GM19025 (cell line): ENCODE data around the gene TXNRD1.
"Not testable (repeated sequence)": the region's sequence is repeated elsewhere in the genome, so short reads cannot be mapped to it uniquely, and the experiment has no call there.

Experiments used
- ATAC-seq: cut with Tn5 transposase; IDR thresholded peaks from one replicate; pipeline ENCODE4 v1.9.1; 2021; ENCODE audit warnings: mild to moderate bottlenecking, low read depth, moderate library complexity; ENCODE audit not compliant: unreplicated experiment

Gene TXNRD1

DNA sequence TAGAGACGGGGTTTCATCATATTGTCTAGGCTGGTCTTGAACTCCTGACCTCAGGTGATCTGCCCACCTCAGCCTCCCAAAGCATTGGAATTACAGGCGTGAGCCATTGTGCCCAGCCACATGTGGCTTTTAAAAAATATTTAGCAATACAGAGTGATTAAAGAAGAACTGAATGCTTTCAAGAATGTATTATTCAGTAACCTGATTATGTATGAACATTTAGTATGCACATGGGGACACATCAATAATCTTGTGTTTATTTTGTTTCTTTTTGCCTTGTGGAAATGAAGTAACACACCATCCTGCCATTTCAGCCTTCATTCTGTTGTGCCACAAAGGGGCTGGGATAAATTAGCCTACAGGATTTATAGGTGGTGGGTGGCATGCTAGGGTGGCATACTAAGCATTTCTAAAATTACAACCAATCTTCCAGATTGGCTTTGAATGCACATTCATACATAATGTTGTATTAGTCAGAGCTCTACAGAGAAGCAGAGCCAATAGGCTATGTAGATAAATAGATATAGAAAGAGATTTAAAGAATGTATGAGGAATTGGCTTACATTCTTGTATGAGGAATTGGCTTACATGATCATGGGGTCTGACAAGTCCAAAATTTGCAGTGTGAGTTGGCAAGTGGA, 25.5 kb upstream of the TXNRD1 start:
- no peak for ATAC-seq

DNA sequence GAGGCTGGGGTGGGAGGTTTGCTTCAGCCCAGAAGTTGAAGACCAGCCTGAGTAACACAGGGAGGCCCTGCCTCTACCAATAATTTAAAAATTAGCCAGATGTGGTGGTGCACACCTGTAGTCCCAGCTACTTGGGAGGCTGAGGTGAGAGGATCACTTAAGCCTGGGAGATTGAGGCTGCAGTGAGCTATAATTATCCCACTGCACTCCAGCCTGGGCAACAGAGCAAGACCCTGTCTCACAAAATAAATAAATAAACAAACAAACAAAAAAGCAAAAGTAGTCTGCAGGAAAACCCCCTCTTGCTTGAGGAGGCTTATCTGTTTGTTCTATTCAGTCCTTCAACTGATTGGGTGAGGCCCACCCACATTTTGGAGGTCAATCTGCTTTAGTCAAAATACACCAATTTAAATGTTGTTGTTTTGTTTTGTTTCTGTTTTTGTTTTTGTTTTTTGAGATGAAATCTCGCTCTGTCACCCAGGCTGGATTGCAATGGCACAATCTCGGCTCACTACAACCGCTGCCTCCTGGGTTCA, 24.9 kb upstream of the TXNRD1 start:
- no peak for ATAC-seq

DNA sequence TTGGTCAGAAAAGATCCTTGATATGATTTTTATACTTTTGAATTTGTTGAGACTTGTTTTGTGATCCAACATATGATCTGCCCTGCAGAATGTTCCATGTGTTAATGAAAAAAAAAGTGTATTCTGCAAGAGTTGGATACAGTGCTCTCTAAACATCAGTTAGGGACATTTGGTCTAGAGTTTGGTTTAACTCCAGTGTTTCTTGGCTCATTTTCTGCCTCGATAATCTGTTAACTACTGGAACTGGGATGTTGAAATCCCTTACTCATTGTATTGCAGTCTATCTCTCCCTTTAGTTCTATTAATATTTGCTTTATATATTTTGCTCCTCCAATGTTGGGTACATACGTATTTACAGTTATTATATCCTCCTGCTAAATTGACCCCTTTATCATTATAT, 18.3 kb upstream of the TXNRD1 start:
- ATAC-seq: no peak

DNA sequence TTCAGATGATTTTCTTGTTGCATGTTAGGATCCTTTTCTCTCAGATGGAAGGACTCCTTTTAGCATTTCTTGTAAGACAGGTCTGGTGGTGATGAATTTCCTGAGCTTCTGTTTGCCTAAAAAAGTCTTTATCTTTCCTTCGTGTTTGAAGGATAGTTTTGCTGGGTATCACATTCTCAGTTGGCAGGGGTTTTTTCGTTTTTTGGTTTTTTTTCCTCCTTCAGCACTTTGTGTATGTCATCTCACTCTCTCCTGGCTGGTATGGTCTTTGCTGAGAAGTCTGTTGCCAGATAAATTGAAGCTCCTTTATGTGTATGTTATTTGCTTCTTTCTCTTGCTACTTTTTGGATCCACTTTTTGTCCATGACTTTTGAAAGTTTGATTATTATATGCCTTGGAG, 15.6 kb upstream of the TXNRD1 start:
- ATAC-seq: no peak

DNA sequence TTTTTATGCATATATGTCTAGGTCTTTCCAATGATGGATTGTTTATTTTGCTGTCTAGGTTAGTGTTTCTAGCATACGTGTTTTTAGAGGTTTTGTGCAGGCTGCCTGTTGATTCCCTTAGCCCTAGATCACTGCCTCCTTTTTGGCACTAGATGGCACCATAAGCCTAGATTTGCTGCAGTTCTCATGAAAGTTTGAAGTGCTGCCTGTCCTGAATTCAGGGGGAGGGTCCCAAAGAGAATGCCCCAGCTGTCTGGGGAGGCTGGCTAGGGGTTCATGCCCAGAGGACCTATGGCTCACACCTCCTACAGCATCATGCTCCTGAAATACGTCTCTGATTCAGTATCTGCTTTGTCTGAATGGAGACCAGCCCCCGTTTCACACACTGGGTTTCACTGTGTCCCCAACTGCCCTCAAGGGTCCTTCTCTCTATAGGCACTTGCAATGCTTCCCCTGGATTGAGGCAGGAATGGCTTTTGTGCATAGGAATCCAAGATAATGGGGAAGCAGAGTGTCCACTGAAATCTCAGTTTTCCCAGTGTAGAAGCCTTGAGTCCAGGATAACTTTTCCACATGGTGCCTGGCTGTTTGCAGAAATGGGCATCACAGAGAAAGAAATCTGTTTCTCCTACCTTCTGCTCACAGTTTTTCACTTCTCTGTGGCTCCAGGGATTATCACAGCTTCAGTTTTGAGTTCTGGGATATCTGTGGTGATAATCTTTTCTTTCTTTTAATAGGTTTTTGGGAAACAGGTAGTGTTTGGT, 14.2 kb upstream of the TXNRD1 start:
- no peak for ATAC-seq

DNA sequence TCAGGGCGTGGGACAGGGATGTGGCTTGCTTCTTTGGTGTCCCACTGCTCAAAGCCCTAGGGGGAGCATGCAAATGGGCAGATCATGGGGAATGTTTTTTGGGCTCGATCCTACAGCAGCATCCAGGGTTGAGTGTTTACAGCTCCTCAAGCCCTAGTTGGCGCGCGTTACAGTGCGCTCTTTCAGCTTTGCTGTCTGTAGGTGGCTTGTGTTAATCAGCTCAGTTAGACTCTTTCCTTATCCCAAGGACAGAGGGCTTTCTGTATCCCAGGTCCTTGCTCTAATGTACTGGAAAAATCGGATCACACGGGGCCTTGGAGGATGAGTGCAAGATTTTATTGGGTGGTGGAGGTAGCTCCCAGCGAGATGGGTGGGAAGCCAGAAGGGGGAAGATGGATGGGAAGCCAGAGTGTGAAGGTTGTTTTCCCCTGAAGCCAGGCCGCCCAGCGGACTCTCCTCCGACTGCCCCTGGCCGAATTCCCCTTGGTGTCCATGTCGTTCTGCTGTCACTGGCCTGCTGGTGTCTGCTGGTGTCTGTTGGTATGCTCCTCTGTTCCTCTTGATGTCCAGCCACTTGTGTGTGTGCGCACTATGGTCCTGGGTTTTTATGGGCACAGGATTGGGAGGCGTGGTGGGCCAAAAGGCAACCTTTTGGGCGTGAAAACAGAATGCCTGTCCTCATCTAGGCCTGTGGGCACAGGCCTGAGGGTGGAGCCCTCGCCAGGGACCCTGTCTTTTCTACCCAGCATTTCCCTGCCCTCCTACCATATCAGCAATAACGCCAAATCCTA, 10.7 kb upstream of the TXNRD1 start:
- ATAC-seq: no peak

DNA sequence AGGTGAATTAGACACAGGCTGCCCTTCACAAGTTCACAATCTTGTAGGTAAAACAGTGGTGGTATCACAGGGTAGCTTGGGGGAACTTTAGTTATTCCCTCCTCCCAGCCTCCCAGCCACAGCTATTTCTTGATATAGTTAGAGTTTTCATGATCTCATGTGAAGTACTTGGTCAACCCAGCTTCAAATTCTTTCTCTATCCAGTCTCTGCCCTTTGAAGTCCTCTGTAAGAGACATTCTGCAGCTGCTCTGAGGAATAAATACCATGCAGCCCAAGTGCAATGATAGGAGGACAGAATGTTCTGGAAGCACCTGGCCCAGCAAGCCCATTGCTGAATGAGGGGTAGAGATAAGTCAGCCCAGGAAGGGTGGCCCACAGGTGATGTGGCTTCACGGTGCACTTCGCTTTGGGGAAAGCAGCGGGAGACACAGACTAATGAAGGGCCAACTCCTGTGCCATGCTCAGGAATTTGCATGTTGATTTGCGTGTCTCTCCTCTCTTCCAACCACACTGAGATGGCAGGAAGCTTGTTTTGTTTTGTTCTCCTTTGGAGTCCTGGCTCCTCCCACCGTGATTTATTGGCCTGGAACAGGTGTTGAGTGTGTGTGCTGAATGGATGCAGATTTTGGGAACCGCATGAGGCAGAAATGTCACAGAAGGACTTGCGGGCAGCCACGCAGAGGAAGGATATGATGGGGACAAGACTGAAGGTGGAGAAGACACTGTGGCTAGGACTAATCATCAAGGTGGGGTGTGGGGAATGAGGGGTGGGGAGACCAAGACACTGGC, 8.0 kb upstream of the TXNRD1 start:
- no peak for ATAC-seq

DNA sequence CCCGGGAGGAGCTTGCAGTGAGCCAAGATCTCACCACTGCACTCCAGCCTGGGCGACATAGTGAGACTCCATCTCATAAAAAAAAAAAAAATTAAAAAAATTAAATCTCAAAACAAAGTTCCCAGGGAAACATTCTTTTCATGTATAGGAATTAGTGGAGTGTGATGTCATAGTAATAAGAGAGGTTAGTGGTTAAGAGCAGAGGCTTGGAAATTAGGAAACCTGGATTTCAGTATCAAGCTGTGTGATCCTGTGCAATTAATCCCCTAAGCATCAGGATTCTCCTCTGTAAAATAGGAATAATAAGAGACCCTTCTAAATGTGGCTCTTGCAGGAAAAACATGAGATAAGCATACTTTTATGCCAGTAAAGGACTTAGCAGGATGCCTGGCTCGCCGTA, 3.1 kb upstream of the TXNRD1 start:
- ATAC-seq: no peak

DNA sequence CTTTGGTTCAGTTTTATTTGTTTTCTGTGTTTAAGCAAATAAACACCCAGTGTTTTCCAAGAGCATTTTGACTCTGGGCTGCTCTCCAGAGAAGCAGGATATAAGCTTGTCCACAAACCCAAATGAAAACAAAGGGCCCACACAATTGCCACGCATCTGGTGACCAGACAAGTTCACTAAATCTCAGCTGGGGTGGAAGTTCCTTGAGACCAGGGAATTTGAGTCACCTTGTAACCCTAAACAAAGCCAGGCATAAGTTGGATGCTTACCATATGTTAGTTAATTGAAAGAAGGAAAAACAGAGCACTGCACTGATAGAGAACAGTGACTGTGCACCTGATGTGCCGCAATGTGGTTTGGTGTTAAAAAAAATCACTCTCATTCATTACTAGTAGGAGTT, 1.6 kb upstream of the TXNRD1 start:
- ATAC-seq: no peak

DNA sequence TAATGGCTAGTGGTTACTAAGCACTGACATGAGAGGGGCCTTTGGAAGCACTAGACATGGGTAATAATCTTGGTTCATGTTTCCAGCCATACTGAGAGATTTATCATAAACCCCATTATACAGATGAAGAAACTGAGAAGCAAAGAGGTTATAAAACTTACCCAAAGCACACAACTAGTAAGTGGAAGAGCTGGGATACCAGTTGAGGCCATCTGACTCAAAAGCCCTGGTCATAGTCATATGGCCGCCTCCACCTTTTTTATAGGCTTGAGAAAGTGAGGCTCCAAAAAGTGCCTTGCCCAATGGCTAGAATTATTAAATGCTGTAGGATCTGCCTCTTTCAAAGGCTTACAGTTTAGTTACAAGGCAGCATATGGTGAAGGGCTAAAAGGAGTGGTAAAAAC, 944 bp downstream of the TXNRD1 start:
- no peak for ATAC-seq

DNA sequence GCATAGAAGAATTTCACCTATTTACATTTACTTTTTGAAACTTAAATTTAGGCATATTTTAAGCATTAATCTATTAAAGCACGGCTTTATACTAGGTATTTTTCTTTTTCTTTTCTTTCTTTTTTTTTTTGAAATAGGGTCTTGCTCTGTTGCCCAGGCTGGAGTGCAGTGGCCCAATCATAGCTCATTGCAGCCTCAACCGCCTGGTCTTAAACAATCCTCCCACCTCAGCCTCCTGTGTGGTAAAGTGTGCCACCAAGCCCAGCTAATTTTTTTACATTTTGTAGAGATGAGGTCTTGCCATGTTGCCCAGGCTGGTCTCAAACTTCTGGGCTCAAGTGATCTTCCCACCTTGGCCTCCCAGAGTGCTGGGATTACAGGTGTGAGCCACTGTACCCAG, 2.9 kb downstream of the TXNRD1 start:
- ATAC-seq: not testable (repeated sequence)

DNA sequence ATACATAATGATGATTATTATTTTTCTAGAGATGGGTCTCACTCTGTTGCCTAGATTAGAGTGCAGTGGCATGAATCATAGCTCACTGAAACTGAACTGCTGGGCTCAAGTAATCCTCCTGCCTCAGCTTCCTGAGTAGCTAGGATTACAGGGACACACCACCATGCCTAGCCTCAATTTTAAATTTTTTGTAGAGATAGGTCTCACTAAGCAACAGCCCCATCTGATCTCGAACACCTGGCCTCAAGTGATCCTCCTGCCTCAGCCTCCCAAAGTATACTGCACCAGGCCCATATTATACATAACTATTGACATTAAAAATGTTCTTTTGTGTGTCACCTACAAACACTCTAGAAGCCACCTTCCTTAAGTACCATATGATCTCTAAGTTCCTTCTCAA, 3.4 kb downstream of the TXNRD1 start:
- ATAC-seq: no peak

DNA sequence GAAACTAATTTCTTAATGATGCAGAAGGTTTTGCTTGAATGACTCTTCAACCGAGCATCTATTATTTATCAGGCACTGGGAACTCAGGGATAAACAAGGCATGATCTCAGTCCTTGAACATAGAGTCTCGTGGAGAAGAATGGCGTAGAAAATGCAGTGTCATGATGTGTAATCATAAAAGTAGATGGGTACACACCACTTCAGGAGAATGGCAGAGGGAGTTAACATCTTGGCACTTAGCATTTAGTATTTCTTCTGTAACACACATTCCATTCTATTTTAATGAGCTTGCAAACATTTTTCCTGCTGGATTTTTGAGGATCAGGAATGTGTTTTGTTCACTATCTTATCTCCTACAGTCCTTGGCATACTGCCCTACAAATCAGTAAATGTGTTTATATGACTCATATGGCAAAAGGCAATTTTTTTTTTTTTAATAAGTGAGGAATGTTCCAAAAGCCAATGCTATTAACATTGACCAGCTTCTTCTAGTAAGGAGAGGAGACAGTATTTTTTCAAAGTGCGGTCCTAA, 3.8 kb downstream of the TXNRD1 start:
- no peak for ATAC-seq

DNA sequence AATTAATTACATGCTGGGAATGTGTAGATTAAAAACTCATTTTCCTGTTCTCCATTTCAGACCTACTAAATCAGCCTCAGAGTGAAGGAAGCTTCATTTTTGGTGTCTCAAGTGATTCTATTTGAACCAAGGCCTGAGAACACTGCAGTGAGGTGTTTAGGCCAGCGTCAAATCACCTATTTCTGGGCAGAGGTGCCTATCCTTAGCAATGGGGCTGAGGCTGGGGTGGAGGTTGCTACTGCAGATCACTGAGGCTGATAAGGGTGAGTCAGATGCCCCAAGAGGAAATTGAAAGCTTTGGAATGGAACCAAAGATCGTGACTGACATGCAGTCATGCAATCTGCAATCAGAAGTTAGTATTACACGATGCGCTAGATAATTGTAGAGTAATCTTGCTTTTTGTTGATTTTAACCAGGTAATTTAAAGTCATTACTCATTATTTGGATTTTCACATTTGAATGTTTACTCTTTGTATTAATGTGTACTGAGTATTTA, 4.4 kb downstream of the TXNRD1 start:
- no peak for ATAC-seq

DNA sequence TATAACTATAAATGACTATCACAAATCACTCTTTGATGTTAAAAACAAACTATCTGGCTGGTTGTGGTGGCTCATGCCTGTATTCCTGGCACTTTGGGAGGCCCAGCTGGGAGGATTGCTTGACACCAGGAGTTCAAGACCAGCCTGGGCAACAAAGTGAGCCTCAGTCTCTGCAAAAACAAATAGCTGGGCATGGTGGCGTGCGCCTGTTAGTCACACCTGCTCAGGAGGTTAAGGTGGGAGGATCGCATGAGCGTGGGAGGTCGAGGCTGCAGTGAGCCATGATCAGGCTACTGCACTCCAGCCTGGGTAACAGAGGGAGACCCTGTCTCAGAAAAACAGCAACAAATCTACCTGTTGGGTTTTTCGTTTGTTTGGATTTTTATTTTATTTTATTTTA, 5.4 kb downstream of the TXNRD1 start:
- ATAC-seq: no peak

DNA sequence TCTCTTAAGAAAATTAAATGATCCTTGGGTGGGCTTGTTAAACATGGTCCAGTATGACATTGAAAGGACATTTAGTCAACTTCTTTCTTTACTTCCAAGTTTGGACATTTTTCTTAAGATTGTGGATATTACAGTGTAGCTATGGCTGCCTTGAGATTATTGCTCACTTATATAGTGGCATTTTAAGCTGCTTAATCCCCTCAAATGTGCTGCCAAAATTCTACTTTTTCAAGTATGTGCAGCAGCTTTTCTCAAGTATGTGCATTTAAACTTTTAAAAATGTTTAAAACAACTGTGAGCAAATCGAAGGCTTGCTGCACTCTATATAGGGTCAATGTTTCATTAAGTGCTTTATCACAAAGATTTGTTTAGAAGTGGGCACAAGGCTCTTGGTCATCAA, 7.4 kb downstream of the TXNRD1 start:
- no peak for ATAC-seq

DNA sequence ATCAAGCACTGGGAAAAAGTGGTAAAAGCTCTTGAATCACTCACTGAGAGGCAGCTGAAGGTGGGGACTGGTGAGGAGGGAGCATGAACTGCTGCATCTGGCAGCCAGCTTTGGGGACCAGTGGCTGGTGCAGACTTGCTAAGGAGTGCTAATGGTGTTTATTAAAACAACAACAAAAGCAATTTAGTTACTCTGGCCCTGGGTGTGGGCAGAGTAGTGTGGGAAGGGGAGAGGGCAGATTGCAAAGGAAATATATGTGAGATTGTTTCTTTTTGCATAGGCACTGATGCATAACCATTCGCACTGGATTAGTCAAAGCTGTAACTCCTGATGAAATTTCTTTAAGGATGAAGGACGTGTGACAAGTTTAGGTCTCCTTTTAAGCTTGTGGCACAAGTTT, 8.1 kb downstream of the TXNRD1 start:
- no peak for ATAC-seq

DNA sequence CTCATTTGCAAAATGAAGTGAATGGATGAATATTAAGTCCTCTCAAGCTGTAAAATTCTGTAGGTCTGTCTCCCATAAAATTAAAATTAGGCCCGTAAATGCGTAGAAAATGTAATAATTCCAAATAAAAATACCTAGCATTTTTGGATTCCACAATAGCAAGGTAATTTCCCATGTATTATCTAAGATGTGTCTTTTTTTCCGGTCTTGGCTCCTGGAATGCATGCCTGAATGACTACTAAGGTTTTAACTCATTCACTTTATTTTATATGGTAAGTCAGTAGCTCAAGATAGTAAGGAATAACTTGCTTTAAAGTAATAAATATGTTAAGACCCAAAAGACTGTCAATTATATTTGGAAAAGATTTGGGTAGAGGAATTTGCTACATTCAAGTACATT, 11.1 kb downstream of the TXNRD1 start:
- no peak for ATAC-seq

DNA sequence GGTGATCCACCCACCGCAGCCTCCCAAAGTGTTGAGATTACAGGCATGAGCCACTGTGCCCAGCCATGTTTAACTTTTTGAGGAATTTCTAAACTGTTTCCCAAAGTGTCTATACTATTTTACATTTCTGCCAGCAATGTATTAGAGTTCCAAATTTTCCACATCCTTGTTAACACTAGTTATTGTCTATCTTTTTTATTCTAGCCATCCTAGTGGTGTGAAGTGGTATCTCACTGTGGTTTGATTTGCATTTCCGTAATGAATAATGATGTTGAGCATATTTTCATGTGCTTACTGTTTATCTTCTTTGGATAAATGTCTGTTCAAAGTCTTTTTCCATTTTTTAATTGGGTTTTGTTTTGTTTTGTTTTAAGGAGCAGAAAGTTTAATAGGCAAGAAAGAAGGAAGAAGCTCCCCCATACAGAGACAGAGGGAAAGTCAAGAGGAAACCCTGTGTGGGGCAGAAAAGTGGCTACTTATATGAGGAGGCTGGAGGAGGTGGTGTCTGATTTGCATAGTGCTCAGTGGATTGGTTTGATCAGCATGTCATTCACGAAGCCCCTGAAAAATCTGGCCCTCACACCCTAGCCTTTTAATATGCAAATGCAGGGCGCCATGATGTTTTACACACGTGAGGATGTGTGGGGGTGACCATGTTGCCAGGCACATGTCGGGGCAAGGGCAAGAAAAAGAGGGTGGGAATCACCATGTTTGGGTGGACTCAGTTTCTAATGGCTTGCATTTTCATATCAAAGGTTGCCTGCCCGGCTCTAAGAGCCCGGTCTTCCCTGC, 14.9 kb downstream of the TXNRD1 start:
- ATAC-seq: no peak
